H4 (cell line): ENCODE data around the gene PHACTR1. TPM values are rescaled to one million over a fixed set of nuclear protein-coding genes. Genes with fewer than 3 reads are reported as not detected.

Source experiments
- DNase-seq: peaks from one replicate; pipeline ENCODE4 v3.0.0-alpha.2; 2015; ENCODE audit warnings: low spot score
- total RNA-seq: library from RNA; depleted of rRNA; stranded (reverse); fragments of >200 nt; shearing (Covaris generic); gene quantifications from 2 replicates; pipeline ENCODE4 v1.2.3, GENCODE V29; 2014

The PHACTR1 gene
- total RNA-seq, 1 experiment from 2014 or later, result 3.3 TPM

DNA sequence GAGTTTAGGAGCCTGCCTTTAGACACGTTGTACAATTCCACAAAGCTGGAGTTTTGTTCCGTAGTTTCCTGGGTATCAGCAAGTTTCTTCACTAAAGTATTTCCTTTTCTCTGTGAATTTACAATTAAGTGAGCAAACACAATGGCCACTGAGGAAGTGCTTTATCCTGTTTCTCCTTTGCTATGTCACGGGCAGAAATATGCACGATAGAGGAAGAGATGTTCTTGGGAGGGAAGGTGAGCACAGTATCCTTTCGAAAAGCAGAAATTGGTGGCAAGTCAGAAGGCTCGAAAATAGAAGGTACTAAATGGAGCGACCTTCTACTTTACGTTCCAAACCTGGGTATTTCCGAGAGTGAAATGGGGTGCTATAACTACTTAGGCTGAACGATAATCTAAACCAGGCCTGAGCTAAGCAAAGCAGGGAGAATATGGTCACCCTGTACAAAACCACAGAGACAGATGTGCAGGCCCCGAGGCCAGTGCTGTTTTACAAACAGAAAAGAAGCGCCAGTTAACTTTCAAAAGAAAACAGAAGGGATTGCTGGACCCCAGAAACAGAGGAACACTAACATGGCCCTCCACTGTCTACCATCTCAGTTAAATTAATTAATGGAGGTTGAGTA is 352.1 kb downstream of the PHACTR1 start:
- DNase-seq, result no peak

DNA sequence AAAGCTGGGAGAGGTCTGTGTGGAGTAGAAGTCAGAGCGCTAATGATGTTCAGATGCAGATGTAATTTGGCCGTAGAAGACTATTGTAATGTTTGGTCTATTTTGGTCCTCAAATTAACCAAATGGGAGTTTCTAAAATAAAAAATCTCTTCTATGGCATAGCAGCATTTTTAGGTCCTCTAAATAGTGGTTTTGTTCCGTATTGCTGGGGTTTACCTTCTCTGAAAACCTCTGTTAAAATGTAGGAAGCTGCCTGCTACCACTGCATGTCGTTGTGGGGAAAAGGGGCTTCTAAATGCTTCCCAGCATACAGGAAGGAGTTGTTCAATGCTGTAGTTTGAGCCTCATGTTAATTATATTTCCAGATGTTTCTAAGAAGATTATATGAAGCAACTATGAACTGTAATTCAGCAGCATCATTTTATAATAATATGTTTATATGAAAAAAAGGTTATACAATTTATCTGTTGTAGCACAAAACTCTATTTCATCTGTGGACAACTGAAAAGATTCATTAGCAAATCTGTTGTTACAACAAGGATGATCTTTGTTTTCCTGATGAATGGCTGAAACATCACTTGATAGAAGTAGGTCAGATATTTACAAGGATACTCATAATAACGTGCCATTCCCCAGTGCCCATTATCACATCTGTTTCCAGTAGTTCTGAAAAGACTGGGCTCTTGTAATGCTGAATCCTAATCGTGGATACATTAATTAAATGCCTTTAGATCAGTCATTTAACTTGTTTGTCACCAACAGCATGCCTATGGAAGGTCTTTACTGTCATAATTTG is 355.2 kb downstream of the PHACTR1 start:
- no peak for DNase-seq

GRCh38 chr6:13072686-13073347 is 356.2 kb downstream of the PHACTR1 start:
- no peak for DNase-seq

DNA sequence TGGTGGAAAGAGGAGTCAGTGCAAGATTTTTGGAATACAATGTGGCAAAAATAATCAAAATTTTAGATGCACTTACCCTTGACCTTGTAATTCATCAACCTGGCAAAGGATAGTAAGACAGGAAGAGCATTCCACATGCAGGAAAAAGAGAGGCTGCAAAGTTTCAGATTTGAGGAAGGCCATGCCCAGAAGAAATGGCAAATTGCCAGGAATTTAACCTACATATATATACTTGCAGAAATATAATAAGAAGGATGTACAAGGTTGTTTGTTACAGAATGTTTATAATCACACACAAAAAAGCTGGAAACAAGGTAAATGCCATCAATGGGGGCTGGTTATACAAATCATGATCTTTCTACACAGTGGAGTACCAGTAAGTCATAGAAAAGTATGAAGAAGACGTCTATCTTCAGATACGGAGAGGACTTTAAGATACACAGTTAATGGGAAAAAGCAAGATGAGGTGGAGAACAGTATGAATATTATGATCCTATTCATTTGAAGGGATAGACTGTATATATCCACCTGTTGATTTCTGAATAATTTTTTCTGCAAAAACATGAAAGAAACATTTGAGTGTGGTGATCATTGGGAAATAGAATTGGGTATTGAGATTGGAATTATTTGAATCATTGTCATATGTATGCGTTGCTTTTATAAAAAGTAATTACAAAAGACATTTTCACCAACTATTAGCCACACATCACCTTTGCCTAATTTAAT is 358.0 kb downstream of the PHACTR1 start:
- no peak for DNase-seq

DNA sequence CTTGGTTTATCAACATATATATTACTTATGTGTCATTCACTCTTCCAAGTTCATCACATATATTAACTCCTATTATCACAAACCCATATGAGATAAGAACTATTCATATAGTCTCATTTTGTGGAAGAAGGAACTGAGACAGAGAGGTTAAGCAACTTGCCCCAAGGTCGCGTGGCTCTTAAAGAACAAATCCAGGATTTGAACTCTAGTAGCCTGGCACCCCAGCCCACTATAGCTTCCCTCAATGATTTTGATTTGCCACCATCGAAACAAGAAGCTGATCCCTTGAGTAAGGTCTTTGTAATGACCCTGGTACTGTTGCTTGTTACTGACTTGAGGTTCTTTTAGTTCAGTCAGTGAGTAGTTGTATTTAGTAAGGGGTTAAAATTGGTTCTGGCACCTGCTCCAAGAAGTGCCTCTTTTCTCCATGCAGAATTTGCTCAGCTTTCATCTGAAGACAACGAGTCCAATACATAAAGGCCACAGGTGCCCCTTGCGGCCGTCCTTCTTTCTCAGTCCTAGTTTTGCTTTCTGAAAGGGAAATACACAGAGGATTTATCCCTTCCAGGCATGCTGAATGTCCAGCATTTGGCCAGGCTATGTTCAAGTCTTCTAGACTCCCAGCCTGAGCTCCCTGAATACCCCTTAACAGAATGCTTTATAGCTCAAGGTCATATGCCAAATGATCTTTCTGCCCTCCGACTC is 358.7 kb downstream of the PHACTR1 start:
- DNase-seq, result no peak

DNA sequence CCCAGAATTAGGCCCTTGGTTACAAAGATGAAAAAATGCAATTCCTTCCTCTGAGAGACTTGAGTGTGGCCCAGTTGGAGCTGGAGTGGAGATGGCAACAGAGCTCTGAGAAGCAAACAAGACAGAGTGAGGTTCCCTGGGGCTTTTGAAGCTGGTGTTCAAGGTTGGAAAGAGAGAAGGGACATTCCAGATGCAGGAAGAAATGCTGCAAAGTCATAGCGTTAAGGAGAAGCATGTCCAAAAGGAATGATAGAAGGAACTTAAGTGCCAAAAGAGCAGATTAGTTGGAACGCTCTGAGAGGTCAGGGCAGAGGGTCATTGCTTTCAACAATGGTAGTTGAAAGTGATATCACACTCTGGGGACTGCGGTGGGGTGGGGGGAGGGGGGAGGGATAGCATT is 360.0 kb downstream of the PHACTR1 start:
- no peak for DNase-seq

DNA sequence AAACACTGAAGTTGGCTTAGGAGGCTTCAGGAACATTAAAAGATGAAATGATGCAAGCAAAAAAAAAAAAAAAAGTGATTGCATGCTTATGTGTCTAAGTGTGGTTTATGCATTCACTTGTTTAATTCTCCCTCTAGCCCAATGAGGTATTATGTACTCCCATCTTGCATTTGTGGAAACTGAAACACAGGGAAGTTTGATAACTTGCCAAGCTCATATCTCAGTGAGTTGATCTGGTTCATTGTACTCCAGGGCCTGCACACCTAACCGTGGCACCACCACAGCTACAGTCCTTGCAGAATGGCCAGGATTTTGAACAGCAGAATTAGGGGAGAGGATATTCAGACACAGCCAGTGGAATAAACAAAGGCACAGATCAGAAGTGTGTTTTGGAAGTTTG is 360.6 kb downstream of the PHACTR1 start:
- no peak for DNase-seq

DNA sequence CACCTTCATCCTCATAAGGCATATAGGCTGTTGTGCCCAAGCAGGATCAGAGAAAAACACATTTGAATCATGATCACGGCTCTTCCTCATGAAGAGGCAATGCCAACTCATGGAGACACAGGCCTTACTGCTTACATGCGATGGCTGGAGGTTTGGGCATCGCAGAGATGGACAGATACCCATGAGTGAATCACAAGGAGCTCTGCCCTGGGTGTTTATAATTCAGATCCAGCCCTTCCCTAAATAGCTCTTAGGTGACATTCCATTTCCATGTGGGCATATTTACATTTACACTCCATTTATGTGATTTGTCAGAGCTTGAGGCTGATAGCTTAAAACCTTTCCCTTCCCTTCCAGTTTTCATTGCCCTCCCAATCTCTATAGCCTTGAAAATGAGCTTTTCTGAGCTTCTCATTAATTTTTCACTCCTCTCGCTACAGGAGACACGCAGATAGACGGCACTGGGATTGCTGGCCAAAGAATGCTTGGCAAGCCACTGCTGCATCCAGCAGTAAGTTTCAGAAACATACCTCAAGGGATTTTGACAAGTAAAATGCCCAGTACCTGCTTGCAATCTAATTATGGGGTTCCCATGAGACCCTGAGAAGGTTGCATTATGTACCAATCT is 362.6 kb downstream of the PHACTR1 start:
- DNase-seq, result peak; percentile 10

- no peak for DNase-seq
Observed at GRCh38 chr6:13080462-13081188, 364.1 kb downstream of the PHACTR1 start.

DNA sequence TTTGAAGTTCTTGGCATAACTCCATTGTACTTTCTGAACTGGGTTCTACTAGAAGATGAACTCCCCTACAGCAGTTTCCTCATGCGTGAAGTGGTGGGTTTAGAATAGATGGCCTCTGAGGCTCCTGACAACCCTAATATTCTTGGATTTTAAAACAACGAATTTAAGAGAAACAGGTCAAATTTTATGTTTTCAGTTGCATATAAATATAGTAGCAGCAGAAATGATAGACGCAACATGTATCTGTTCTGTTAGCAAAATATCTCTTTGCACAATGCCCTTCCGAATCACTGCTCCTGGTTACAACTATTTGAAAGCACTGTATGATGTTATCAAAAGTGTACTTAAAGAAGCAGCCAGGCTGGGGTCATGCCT is 364.6 kb downstream of the PHACTR1 start:
- no peak for DNase-seq

- DNase-seq, result no peak
Observed at GRCh38 chr6:13089296-13089994, 372.9 kb downstream of the PHACTR1 start.

DNA sequence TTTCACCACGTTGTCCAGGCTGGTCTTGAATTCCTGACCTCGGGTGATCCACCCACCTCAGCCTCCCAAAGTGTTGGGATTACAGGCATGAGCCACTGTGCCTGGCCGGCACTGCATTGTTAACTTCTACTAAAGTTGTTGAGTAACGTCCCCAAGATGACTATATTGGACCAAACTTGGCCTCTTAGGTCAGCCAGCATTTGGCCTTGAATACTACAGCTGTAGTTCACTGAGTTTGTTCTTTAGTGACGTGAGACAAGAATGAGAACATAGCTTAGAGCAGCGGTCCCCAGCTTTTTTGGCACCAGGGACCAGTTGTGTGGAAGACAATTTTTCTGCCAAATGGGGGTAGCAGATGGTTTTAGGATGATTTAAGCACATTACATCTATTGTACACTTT is 374.6 kb downstream of the PHACTR1 start:
- no peak for DNase-seq

- DNase-seq, result no peak
Observed at GRCh38 chr6:13094781-13095425, 378.3 kb downstream of the PHACTR1 start.

- DNase-seq, result no peak
Observed at GRCh38 chr6:13096084-13096483, 379.5 kb downstream of the PHACTR1 start.

GRCh38 chr6:13097454-13097853 is 380.9 kb downstream of the PHACTR1 start:
- DNase-seq, result no peak

GRCh38 chr6:13098006-13098405 is 381.4 kb downstream of the PHACTR1 start:
- no peak for DNase-seq

- DNase-seq, result no peak
Observed at GRCh38 chr6:13098793-13099570, 382.4 kb downstream of the PHACTR1 start.

DNA sequence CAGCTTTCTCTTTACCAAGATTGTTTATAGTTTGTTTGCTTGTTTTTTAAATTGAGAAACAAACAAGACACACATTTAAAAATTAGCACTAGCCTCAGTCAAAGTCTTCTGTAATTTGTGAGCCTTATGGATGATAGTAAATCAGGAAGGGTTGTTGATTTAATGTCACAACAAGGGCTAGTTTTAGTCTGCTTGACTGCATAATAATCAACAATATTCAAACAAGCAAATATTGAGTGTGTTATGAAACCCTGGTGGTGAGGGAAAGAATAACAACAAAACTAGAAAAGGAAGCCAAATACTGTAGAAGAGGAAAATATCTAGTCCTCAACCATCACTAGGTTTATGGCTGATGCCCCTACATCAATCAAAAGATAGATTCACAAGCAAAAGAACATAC is 383.2 kb downstream of the PHACTR1 start:
- DNase-seq, result no peak

- DNase-seq, result no peak
Observed at GRCh38 chr6:13101409-13101808, 384.8 kb downstream of the PHACTR1 start.
